Heart left ventricle (tissue), 16 donors: ENCODE measurements around the gene RTN4RL2. TPM values are rescaled to one million over a fixed set of nuclear protein-coding genes. Genes with fewer than 3 reads are reported as not detected.
"Not testable (repeated sequence)": the region's sequence is repeated elsewhere in the genome, so short reads cannot be mapped to it uniquely, and the experiment has no call there.

Experiments
- ATAC-seq, 4 donors: fragments of 200-7000 bp; cut with Tn5 transposase; one replicate each; pipeline ENCODE4 v1.9.1; 2020 to 2022; ENCODE audit warnings: moderate library complexity in 4 of 4, mild to moderate bottlenecking in 3 of 4, moderate number of reproducible peaks in 1 of 4
- DNase-seq, 5 donors: peaks; one replicate each; pipeline ENCODE4 v3.0.0-alpha.2; 2020
- H3K27ac ChIP-seq, 12 donors: fragments of 200-600 bp; sonication (generic) in 4 of 12; one replicate each; pipeline versions ENCODE4 v1.5.0 to v1.8.0; 2016 to 2022; ENCODE audit warnings: mild to moderate bottlenecking in 2 of 12
- H3K27me3 ChIP-seq, 9 donors: fragments of 200-600 bp; sonication (generic) in 2 of 9; one replicate each; pipeline versions ENCODE4 v1.5.1 to v1.8.0; 2016 to 2022; ENCODE audit warnings: mild to moderate bottlenecking in 3 of 9
- H3K36me3 ChIP-seq, 9 donors: fragments of 200-600 bp; sonication (generic) in 2 of 9; one replicate each; pipeline versions ENCODE4 v1.5.0 to v1.8.0; 2018 to 2022; ENCODE audit warnings: mild to moderate bottlenecking in 2 of 9
- H3K4me1 ChIP-seq, 12 donors: fragments of 200-600 bp; sonication (generic) in 4 of 12; one replicate each; pipeline versions ENCODE4 v1.5.0 to v1.8.0; 2016 to 2022; ENCODE audit warnings: mild to moderate bottlenecking in 3 of 12
- H3K4me3 ChIP-seq, 12 donors: fragments of 200-600 bp; sonication (generic) in 4 of 12; one replicate each; pipeline versions ENCODE4 v1.5.0 to v1.8.0; 2017 to 2022; ENCODE audit warnings: mild to moderate bottlenecking in 9 of 12, moderate library complexity in 4 of 12
- H3K9me3 ChIP-seq, 12 donors: fragments of 200-600 bp; sonication (generic) in 4 of 12; one replicate each; pipeline versions ENCODE4 v1.5.0 to v1.8.0; 2016 to 2022; ENCODE audit warnings: mild to moderate bottlenecking in 1 of 12
- POLR2A ChIP-seq, 2 donors: fragments of 450-650 bp; IDR thresholded peaks; one replicate each; pipeline ENCODE4 v1.6.1; 2017; ENCODE audit warnings: antibody characterized with exemption in 2 of 2, mild to moderate bottlenecking in 2 of 2, moderate library complexity in 2 of 2
- WGBS, 4 donors: extraction: QIAGEN DNeasy Blood & Tissue Kit in 2 of 4; methylation state at CpG; one replicate each; pipeline versions ENCODE4 v1.1.5 to v1.1.7; 2013 to 2018; 5-methylcytosine and 5-hydroxymethylcytosine counted together
- intact Hi-C, 10 donors: fragments of 100-400 bp; cut with DNase I; formaldehyde crosslinking; loops; one replicate each; pipeline versions ENCODE4 v1.11.1 to v1.14.2; 2022
- polyA plus RNA-seq, 2 donors: library from polyadenylated mRNA; stranded (reverse); fragments of 200-250 nt; gene quantifications; one replicate each; pipeline ENCODE4 v1.2.3, GENCODE V29; 2013
- total RNA-seq, 9 donors: library from RNA; depleted of rRNA in 2 of 9; stranded (reverse); fragments of >200 nt in 2 of 9; fragmentation: NEBNext Ultra II Directional in 3 of 9; extraction: Animal tissue kit (Norgen Biotek cat#: 25700) in 3 of 9; gene quantifications; one replicate each; pipeline versions ENCODE4 v1.1.0 to v1.2.4, GENCODE V29; 2016 to 2023
- TF ChIP-seq, protein P1 (sequence below), 12 donors: fragments of 200-600 bp; sonication (generic) in 4 of 12; IDR thresholded peaks; one replicate each; pipeline versions ENCODE4 v1.5.0 to v1.8.0; 2018 to 2022; ENCODE audit warnings: antibody characterized with exemption in 12 of 12, mild to moderate bottlenecking in 5 of 12
- donor health status: ischemic (EF 13 %, LVEDD 7.1; RV severe dilation, severe dysfunction).
- donor health status: healthy with polysubstance abuse.
- donor health status: DM: no; HTN: yes; CAD: no.
- donor health status: DM: no; HTN: no; CAD: no.
- donor health status: ischemic (EF 25% LVEDD 6.9; RV normal size, moderate dysfunction).
- donor health status: ischemic (EF 25% LVEDD 5.7; RV mildly dilated, moderate dysfunction).
- donor health status: healthy.
- donor health status: DM: yes; HTN: yes; CAD: no.
- donor health status: ischemic (EF 35%, LVEDD 5.7; RV mildly dilated, moderate dysfunction).
- donor health status: nonischemic (EF 11% LVEDD 7.7; RV severe dilation, severe dysfunction).
- donor health status: DM: yes; HTN: yes; CAD: no.
- donor health status: PGD.
- donor health status: ischemic (EF 29% LVEDD 5.4; RV normal size, mild dysfunction).
- donor health status: nonischemic (EF 23%, LVEDD 6.1; RV moderate dilation, normal function).

The RTN4RL2 gene
- total and polyA plus RNA-seq, 11 donors = 0.58 to 2.1 (median 1.1) TPM

DNA sequence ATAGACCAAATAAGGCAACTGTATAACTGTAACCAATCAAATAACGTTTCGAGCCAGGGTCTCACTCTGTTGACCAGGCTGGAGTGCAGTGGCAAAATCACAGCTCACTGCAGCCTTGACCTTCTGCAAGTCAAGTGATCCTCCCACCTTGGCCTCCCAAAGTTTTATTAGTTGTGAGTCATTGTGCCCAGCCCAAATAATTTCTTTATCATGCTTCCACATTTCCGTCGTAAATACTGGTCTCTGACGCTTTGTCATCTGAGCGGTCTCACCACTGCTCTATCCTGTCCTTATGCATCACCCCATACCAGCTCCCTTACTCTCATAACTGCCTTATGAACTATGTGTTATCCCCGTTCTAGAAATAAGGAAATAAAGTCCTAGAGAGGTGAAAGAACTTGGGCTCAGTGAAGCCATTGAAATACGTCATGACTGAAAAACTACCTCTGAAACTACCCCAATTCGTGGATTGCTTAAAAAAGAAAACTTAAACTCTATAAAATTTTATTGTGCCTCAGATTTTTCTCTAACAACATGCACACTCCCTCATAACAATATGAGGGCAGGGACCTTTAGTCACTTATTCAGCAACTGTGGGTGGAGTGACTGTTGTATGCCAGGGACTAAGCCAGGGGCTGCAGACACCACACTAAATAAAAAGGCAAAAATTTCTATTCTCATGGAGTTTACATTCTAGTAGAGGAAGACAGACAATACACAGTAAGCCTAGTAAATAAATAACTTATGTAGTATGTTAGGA lies 15.8 kb upstream of the RTN4RL2 start:
- Histone ChIP-seq H3K27ac (no peak overlapping the region), H3K4me3 (no peak overlapping the region), H3K36me3 (no peaks in the 10 kb centered on the region), H3K4me1 (no peaks in the 10 kb centered on the region), H3K27me3 (peaks cover 0 to 4% (median 0%) of the 10 kb centered on the region in 9 donors), H3K9me3 (no peaks in the 10 kb centered on the region)
- ATAC-seq (no peak), DNase-seq (no peak)
- 82 to 87% (median 86%) methylated on average over 9 of the region's 9 CpGs for WGBS, 4 donors
- intact Hi-C loops = loop anchor here in 1 of 10 donors (10.0 kb wide), 1 partner anchor 60 kb away; the partner anchor contains the start of gene PRG3
- TF ChIP-seq, protein P1, sequence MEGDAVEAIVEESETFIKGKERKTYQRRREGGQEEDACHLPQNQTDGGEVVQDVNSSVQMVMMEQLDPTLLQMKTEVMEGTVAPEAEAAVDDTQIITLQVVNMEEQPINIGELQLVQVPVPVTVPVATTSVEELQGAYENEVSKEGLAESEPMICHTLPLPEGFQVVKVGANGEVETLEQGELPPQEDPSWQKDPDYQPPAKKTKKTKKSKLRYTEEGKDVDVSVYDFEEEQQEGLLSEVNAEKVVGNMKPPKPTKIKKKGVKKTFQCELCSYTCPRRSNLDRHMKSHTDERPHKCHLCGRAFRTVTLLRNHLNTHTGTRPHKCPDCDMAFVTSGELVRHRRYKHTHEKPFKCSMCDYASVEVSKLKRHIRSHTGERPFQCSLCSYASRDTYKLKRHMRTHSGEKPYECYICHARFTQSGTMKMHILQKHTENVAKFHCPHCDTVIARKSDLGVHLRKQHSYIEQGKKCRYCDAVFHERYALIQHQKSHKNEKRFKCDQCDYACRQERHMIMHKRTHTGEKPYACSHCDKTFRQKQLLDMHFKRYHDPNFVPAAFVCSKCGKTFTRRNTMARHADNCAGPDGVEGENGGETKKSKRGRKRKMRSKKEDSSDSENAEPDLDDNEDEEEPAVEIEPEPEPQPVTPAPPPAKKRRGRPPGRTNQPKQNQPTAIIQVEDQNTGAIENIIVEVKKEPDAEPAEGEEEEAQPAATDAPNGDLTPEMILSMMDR (IDR thresholded peaks at IDR 0.05) = no peak
- no peak for TF ChIP-seq POLR2A (IDR thresholded peaks at IDR 0.05)

DNA sequence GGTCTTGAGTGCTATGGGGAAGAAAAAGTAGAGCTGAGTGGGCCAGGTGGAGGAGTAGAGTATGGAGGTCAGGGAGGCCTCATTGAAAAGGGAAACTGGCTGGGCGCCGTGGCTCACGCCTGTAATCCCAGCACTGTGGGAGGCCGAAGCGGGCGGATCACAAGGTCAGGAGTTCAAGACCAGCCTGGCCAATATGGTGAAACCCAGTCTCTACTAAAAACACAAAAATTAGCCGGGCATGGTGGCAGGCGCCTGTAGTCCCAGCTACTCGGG lies 15.3 kb upstream of the RTN4RL2 start:
- not testable (repeated sequence) for H3K4me3 ChIP-seq, H3K27me3 ChIP-seq, DNase-seq, H3K27ac ChIP-seq, H3K4me1 ChIP-seq, ATAC-seq, H3K36me3 ChIP-seq, H3K9me3 ChIP-seq
- WGBS, 4 donors = 81 to 85% (median 83%) methylated on average over 9 of the region's 9 CpGs
- intact Hi-C loops = loop anchor here in 1 of 10 donors (10.0 kb wide), 1 partner anchor 60 kb away; the partner anchor contains the start of gene PRG3

DNA sequence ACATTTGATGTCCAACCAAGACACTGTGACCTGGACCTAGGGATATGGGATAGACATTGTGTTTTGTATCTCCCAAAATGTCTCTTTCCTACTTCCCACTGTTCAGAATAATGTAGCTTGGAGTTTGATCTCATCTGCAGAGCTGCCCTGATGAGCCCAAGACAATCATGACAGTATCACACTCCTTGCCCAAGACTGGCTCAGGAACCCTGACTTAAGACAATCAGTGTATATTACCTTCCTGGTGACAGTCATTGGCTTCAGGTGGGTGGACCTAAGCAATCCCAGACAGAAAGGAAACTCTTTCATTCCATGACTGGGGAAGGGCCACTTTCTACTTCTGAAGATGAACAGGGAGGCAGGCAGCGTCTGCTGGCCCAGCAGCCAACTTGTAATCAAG lies 14.3 kb upstream of the RTN4RL2 start:
- Histone ChIP-seq H3K27me3 (peaks cover 0 to 4% (median 0%) of the 10 kb centered on the region in 9 donors), H3K4me3 (no peak overlapping the region), H3K36me3 (no peaks in the 10 kb centered on the region), H3K9me3 (no peaks in the 10 kb centered on the region), H3K4me1 (no peaks in the 10 kb centered on the region), H3K27ac (no peak overlapping the region)
- no peak for ATAC-seq
- intact Hi-C loops = loop anchor here in 1 of 10 donors (10.0 kb wide), 1 partner anchor 61 kb away; the partner anchor contains the start of gene PRG3
- WGBS, 4 donors = 71 to 85% (median 82%) methylated on average over 1 of the region's 1 CpG
- TF ChIP-seq POLR2A (IDR thresholded peaks at IDR 0.05) = no peak
- TF ChIP-seq, protein P1 (IDR thresholded peaks at IDR 0.05) = no peak
- no peak for DNase-seq

DNA sequence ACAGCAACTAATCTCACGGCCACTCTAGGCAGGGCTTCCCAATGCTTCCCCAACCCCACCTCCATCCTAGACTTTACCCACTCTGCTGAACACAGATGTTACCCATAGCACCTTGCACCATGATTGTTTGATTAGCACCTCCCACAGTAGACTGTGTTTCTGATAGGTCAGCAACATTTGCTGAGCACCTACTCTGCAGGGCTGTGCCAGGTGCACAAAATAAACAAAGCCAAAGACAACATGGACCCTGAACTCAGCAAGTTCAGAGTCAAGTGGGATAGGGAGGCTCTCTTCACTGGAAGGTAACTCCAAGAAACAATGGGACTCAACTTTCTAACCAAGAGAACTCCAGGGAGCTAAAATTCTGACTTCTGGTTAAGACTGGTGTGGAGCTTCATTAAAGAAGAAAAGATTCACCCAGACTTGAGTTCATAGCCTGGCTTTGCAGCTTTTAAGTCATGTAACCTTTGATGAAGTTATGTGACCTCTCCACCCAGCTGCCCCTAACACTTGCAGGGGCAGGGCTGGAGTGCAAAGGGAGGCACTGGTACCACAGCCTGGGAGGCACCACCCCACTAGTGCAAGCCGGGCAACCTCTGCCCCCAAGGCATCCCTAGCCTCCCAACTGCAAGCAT lies 6.7 kb upstream of the RTN4RL2 start:
- WGBS, 4 donors = 73 to 88% (median 83%) methylated on average over 1 to 2 of the region's 2 CpGs
- ATAC-seq (no peak), DNase-seq (no peak)
- Histone ChIP-seq H3K27me3 (peaks cover 0 to 13% (median 9%) of the 10 kb centered on the region in 9 donors), H3K4me1 (peaks cover 0 to 17% (median 11%) of the 10 kb centered on the region in 12 donors), H3K27ac (no peak overlapping the region), H3K9me3 (no peaks in the 10 kb centered on the region), H3K4me3 (no peak overlapping the region), H3K36me3 (no peaks in the 10 kb centered on the region)
- intact Hi-C loops = loop anchor here in 6 of 10 donors (10.0 kb wide), 4 partner anchors 109 to 1071 kb away; partner anchors contain the start of gene YPEL4 (in 4 of the 6)
- TF ChIP-seq, protein P1 (IDR thresholded peaks at IDR 0.05) = no peak
- no peak for TF ChIP-seq POLR2A (IDR thresholded peaks at IDR 0.05)
